Measurements from ENCODE around the gene COG7.

Gene COG7

GRCh38 chr16:23428351-23428750 is 24.6 kb downstream of the COG7 start:
- H3K4me2 ChIP-seq (ENCODE audit: low read length): no peak overlapping the region
- WGBS (ENCODE audit: extremely low coverage, insufficient coverage, insufficient read length): no CpG with 5 or more reads among the region's 2 CpGs
- H3K4me3 ChIP-seq (ENCODE audit: low read depth, low read length): no peak overlapping the region
- no peak overlapping the region for H3K4ac ChIP-seq (ENCODE audit: low read depth, low read length)
- H3K18ac ChIP-seq (ENCODE audit: low read length): no peak overlapping the region
- H3K79me2 ChIP-seq (ENCODE audit: control insufficient read depth, insufficient read depth, low read length, poor library complexity): no peaks in the 10 kb centered on the region
- no peak overlapping the region for H2AFZ ChIP-seq (ENCODE audit: insufficient read depth, low read length, poor library complexity)
- H3K27ac ChIP-seq (ENCODE audit: low read depth, low read length): no peak overlapping the region
- H2BK5ac ChIP-seq (ENCODE audit: low read depth, low read length, poor library complexity): no peak overlapping the region
- no peak for DNase-seq
- H3K23ac ChIP-seq (ENCODE audit: low read length): no peak overlapping the region
- H3K4me1 ChIP-seq (ENCODE audit: control insufficient read depth in 1 of 2, insufficient read depth in 2 of 2, low read length in 2 of 2): no peaks in the 10 kb centered on the region
- no peak overlapping the region for H2AK5ac ChIP-seq (ENCODE audit: low read length)
- H3K9ac ChIP-seq (ENCODE audit: low read length): no peak overlapping the region
- peaks cover 11 to 15% of the 10 kb centered on the region in 2 experiments for H3K36me3 ChIP-seq (ENCODE audit: control insufficient read depth in 1 of 2, insufficient read depth in 2 of 2, low read length in 2 of 2)
- no peaks in the 10 kb centered on the region for H3K79me1 ChIP-seq (ENCODE audit: low read length)
- no peak overlapping the region for H4K91ac ChIP-seq (ENCODE audit: low read depth, low read length)
- H4K12ac ChIP-seq (ENCODE audit: low read depth, low read length): no peak overlapping the region
- no peaks in the 10 kb centered on the region for H3K9me3 ChIP-seq (ENCODE audit: insufficient read depth, low read depth, low read length)
- H2BK12ac ChIP-seq (ENCODE audit: low read length): no peak overlapping the region
- H3K14ac ChIP-seq (ENCODE audit: low read length): no peak overlapping the region
- H2BK120ac ChIP-seq (ENCODE audit: insufficient read depth, low read length, poor library complexity): no peak overlapping the region
- no peaks in the 10 kb centered on the region for H3K27me3 ChIP-seq (ENCODE audit: insufficient read depth, low read length)
- H4K8ac ChIP-seq (ENCODE audit: low read depth, low read length): no peak overlapping the region

GRCh38 chr16:23424292-23424958 is 28.6 kb downstream of the COG7 start:
- Histone ChIP-seq H3K9ac (ENCODE audit: low read length) (peak overlapping the region; percentile 2), H3K79me2 (ENCODE audit: control insufficient read depth, insufficient read depth, low read length, poor library complexity) (no peaks in the 10 kb centered on the region), H4K91ac (ENCODE audit: low read depth, low read length) (no peak overlapping the region), H2BK12ac (ENCODE audit: low read length) (no peak overlapping the region), H3K4ac (ENCODE audit: low read depth, low read length) (no peak overlapping the region), H3K36me3 (ENCODE audit: control insufficient read depth in 1 of 2, insufficient read depth in 2 of 2, low read length in 2 of 2) (peaks cover 2 to 6% of the 10 kb centered on the region in 2 experiments), H2BK5ac (ENCODE audit: low read depth, low read length, poor library complexity) (no peak overlapping the region), H3K4me2 (ENCODE audit: low read length) (no peak overlapping the region), H2AK5ac (ENCODE audit: low read length) (no peak overlapping the region), H3K14ac (ENCODE audit: low read length) (no peak overlapping the region), H3K27me3 (ENCODE audit: insufficient read depth, low read length) (no peaks in the 10 kb centered on the region), H3K4me1 (ENCODE audit: control insufficient read depth in 1 of 2, insufficient read depth in 2 of 2, low read length in 2 of 2) (no peaks in the 10 kb centered on the region), H4K12ac (ENCODE audit: low read depth, low read length) (no peak overlapping the region), H3K18ac (ENCODE audit: low read length) (no peak overlapping the region), H3K79me1 (ENCODE audit: low read length) (no peaks in the 10 kb centered on the region), H3K4me3 (ENCODE audit: low read depth, low read length) (no peak overlapping the region), H3K23ac (ENCODE audit: low read length) (no peak overlapping the region), H3K27ac (ENCODE audit: low read depth, low read length) (no peak overlapping the region), H4K8ac (ENCODE audit: low read depth, low read length) (no peak overlapping the region), H2BK120ac (ENCODE audit: insufficient read depth, low read length, poor library complexity) (no peak overlapping the region), H3K9me3 (ENCODE audit: insufficient read depth, low read depth, low read length) (no peaks in the 10 kb centered on the region), H2AFZ (ENCODE audit: insufficient read depth, low read length, poor library complexity) (no peak overlapping the region)
- DNase-seq: no peak
- WGBS (ENCODE audit: extremely low coverage, insufficient coverage, insufficient read length): no CpG with 5 or more reads among the region's 14 CpGs

GRCh38 chr16:23423496-23424049 is 29.4 kb downstream of the COG7 start:
- Histone ChIP-seq H3K9ac (ENCODE audit: low read length) (no peak overlapping the region), H3K27ac (ENCODE audit: low read depth, low read length) (no peak overlapping the region)

GRCh38 chr16:23420011-23420410 is 33.0 kb downstream of the COG7 start:
- Histone ChIP-seq H3K4me3 (ENCODE audit: low read depth, low read length) (no peak overlapping the region), H2AK5ac (ENCODE audit: low read length) (no peak overlapping the region)

More at GRCh38 chr16:23423496-23424049, 29.4 kb downstream of the COG7 start:
- Histone ChIP-seq H3K9me3 (ENCODE audit: insufficient read depth, low read depth, low read length) (no peaks in the 10 kb centered on the region), H4K91ac (ENCODE audit: low read depth, low read length) (no peak overlapping the region), H3K23ac (ENCODE audit: low read length) (no peak overlapping the region), H2BK12ac (ENCODE audit: low read length) (no peak overlapping the region), H3K4me1 (ENCODE audit: control insufficient read depth in 1 of 2, insufficient read depth in 2 of 2, low read length in 2 of 2) (no peaks in the 10 kb centered on the region), H2BK120ac (ENCODE audit: insufficient read depth, low read length, poor library complexity) (no peak overlapping the region), H2AFZ (ENCODE audit: insufficient read depth, low read length, poor library complexity) (no peak overlapping the region), H3K79me2 (ENCODE audit: control insufficient read depth, insufficient read depth, low read length, poor library complexity) (no peaks in the 10 kb centered on the region), H3K14ac (ENCODE audit: low read length) (no peak overlapping the region), H3K27me3 (ENCODE audit: insufficient read depth, low read length) (no peaks in the 10 kb centered on the region), H4K8ac (ENCODE audit: low read depth, low read length) (no peak overlapping the region), H3K79me1 (ENCODE audit: low read length) (no peaks in the 10 kb centered on the region), H2AK5ac (ENCODE audit: low read length) (no peak overlapping the region), H3K4me2 (ENCODE audit: low read length) (no peak overlapping the region), H3K4me3 (ENCODE audit: low read depth, low read length) (no peak overlapping the region), H3K36me3 (ENCODE audit: control insufficient read depth in 1 of 2, insufficient read depth in 2 of 2, low read length in 2 of 2) (peaks cover 2 to 3% of the 10 kb centered on the region in 2 experiments), H4K12ac (ENCODE audit: low read depth, low read length) (no peak overlapping the region), H2BK5ac (ENCODE audit: low read depth, low read length, poor library complexity) (no peak overlapping the region), H3K4ac (ENCODE audit: low read depth, low read length) (no peak overlapping the region), H3K18ac (ENCODE audit: low read length) (no peak overlapping the region)
- WGBS (ENCODE audit: extremely low coverage, insufficient coverage, insufficient read length): no CpG with 5 or more reads among the region's 11 CpGs
- peak; percentile 67 to 87 for DNase-seq

More at GRCh38 chr16:23420011-23420410, 33.0 kb downstream of the COG7 start:
- no peaks in the 10 kb centered on the region for H3K4me1 ChIP-seq (ENCODE audit: control insufficient read depth in 1 of 2, insufficient read depth in 2 of 2, low read length in 2 of 2)
- no peak overlapping the region for H3K4ac ChIP-seq (ENCODE audit: low read depth, low read length)
- H3K18ac ChIP-seq (ENCODE audit: low read length): no peak overlapping the region
- H4K8ac ChIP-seq (ENCODE audit: low read depth, low read length): no peak overlapping the region
- no peaks in the 10 kb centered on the region for H3K79me1 ChIP-seq (ENCODE audit: low read length)
- no peak overlapping the region for H3K4me2 ChIP-seq (ENCODE audit: low read length)
- no CpG with 5 or more reads among the region's 5 CpGs for WGBS (ENCODE audit: extremely low coverage, insufficient coverage, insufficient read length)
- H3K79me2 ChIP-seq (ENCODE audit: control insufficient read depth, insufficient read depth, low read length, poor library complexity): no peaks in the 10 kb centered on the region
- no peak overlapping the region for H2AFZ ChIP-seq (ENCODE audit: insufficient read depth, low read length, poor library complexity)
- H3K27me3 ChIP-seq (ENCODE audit: insufficient read depth, low read length): no peaks in the 10 kb centered on the region
- H3K14ac ChIP-seq (ENCODE audit: low read length): no peak overlapping the region
- H3K9ac ChIP-seq (ENCODE audit: low read length): no peak overlapping the region
- H3K23ac ChIP-seq (ENCODE audit: low read length): no peak overlapping the region
- no peak overlapping the region for H2BK120ac ChIP-seq (ENCODE audit: insufficient read depth, low read length, poor library complexity)
- no peak overlapping the region for H2BK12ac ChIP-seq (ENCODE audit: low read length)
- H4K12ac ChIP-seq (ENCODE audit: low read depth, low read length): no peak overlapping the region
- no peak overlapping the region for H2BK5ac ChIP-seq (ENCODE audit: low read depth, low read length, poor library complexity)
- no peak overlapping the region for H3K27ac ChIP-seq (ENCODE audit: low read depth, low read length)
- H4K91ac ChIP-seq (ENCODE audit: low read depth, low read length): no peak overlapping the region
- DNase-seq: peak in 1 of 2 donors; percentile 35
- no peaks in the 10 kb centered on the region for H3K9me3 ChIP-seq (ENCODE audit: insufficient read depth, low read depth, low read length)
- H3K36me3 ChIP-seq (ENCODE audit: control insufficient read depth in 1 of 2, insufficient read depth in 2 of 2, low read length in 2 of 2): peaks cover 7 to 11% of the 10 kb centered on the region in 2 experiments
